T follicular helper cell (primary cell): Measurements from ENCODE around the gene MYH14.
"Not testable (repeated sequence)": the region's sequence is repeated elsewhere in the genome, so short reads cannot be mapped to it uniquely, and the experiment has no call there.

Experiments
- DNase-seq: peaks from one replicate; pipeline ENCODE4 v3.0.0-alpha.2; 2020; ENCODE audit warnings: low read depth

The MYH14 gene

DNA sequence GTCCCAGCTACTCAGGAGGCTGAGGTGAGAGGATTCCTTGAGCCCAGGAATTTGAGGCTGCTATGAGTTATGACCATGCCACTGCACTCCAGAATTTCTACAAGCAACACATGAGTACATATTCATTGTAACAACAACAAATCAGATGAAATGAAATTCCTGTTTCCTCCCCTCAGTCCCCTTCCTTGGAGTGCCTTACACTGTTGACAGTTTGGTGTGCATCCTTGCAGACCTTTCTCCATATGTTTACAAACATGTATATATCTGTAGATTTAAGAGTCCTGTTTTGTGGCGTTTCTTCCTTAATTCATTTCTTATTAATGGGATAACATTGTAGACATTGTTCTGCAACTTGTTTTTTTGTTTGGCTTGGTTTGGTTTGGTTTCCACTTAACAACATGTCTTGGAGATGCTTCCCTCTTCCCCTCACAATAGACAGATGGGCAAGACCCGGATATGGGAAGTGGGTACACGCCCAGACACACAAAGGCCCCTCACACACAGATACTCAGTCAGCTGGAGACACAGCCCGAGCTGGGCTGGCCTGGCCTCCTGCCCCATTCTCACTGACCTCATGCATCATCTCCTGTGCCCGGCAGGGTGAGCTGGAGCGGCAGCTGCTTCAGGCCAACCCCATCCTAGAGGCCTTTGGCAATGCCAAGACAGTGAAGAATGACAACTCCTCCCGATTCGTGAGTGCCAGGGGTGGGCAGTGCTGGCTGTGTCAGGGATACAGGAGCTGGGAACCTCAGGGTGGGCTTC lies 21.7 kb downstream of the MYH14 start:
- no peak for DNase-seq

DNA sequence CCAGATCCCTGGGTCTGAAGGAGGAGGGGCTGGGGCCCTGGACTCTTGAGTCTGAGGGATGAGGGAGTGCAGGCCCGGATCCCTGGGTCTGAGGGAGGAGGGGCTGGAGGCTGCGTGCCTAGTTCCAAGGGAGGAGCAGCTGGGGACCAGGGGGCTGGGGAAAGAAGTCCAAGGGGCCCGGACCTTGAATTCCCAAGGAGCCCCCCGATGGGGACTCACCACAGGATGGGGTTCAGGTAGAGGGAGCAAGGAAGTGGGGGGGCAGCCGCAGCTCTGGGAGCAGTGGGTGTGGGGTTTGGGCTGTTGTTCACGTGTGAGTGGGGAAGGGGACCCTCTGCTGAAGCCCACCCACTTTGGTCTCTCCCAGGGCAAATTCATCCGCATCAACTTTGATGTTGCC lies 23.1 kb downstream of the MYH14 start:
- DNase-seq, result no peak

DNA sequence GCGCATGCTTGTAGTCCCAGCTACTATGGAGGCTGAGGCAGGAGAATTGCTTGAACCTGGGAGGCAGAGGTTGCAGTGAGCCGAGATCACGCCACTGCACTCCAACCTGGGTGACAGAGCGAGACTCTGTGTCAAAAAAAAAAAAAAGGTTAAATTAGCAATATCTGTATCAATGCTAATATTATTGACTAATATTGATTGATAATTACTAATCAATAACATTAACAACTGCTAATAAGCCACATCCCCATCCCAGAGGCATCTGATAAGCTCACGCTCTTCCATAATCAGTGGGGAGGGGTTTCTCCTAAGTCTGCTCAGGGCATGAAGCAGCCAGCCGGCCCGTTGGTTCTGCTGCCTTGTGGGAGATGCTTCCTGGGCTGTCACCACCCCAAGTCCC lies 24.7 kb downstream of the MYH14 start:
- not testable (repeated sequence) for DNase-seq

DNA sequence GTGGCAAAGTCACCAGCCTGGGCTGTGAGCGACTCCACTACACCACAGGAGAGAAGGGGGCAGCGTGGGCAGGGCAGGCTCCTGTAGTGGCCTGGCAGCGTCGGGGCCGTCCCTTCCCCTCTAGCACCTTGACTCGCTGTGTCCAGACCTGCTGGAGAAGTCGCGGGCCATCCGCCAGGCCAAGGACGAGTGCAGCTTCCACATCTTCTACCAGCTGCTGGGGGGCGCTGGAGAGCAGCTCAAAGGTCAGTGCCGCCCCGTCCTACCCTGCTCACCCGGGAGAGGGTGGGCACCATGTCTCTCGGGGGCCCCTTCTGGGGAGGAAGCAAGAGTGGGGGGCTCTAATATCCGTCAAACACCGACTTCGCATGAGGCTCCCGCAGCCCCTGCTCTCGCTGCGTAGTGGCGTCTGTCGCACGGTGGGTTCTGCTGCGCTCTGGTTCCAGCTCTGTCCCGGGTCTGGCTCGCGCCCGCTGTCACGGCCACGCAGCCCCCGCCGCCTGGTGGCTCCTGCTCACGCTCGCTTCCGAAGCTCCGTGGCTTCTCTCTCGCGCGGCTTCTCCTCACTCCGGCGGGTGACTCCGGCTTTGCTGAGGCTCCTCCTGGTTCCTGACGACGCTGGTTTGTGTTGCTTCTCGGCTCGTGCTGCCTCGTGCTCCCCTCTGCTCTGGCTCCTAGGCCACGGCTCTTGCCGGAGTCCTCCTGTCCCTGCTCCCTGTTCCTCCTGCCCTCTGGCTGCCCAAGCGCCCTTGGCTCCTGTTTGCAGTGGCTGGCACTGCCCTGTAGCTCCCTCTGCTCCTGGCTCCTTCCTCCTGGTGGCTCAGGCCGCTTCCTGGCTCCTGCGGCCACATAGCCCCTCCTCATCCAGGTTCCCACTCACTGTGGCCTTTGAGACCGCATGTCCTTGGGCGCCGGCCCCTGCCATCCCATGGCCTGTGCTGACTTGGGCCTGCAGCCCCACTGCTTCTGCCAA lies 27.2 kb downstream of the MYH14 start:
- no peak for DNase-seq

DNA sequence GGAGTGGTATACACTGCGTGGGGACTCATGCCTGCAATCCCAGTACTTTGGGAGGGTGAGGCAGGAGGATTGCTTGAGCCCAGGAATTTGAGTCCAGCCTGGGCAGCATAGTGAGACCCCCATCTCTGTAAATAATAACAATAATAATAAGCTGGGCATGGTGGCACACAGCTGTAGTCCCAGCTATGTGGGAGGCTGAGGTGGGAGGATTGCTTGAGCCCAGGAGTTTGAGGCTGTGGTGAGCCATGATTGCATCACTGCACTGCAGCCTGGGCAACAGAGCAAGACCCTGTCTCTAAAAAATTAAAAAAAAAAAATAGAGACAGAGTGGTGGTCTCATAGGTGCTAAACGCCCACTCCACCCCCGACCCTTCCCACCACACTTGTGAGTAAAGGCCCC lies 28.0 kb downstream of the MYH14 start:
- DNase-seq, result not testable (repeated sequence)

DNA sequence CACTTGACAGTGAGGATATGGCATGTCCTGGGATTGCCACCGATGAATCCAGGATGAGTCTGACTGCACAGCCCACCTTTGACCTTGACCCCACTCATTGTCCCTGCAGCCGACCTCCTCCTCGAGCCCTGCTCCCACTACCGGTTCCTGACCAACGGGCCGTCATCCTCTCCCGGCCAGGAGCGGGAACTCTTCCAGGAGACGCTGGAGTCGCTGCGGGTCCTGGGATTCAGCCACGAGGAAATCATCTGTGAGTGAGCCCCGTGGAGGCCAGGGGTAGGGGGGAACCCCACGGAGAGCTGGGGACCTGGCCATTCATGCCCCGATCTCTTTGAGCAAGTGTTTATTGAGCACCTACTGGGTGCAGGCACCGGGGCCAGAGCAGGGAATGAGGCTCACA lies 28.4 kb downstream of the MYH14 start:
- no peak for DNase-seq

DNA sequence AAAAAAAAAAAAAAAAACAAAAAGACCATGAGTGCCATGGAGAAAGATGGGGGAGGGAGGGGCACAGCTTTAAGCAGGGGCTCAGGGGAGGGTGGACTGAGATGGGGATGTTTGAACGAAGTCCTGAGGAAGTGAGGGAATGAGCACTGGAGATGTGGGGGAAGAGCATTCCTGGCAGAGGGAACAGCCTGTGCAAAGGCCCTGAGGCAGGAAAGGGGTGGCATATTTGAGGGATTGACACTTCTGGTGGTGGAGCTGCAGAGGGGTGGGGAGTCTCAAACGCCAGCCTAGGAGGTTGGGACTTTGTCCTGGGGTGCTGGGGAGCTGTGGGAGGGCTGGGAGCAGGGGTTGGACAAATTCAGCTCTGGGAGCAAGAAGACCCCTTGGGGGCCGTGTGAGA lies 29.2 kb downstream of the MYH14 start:
- DNase-seq, result no peak

DNA sequence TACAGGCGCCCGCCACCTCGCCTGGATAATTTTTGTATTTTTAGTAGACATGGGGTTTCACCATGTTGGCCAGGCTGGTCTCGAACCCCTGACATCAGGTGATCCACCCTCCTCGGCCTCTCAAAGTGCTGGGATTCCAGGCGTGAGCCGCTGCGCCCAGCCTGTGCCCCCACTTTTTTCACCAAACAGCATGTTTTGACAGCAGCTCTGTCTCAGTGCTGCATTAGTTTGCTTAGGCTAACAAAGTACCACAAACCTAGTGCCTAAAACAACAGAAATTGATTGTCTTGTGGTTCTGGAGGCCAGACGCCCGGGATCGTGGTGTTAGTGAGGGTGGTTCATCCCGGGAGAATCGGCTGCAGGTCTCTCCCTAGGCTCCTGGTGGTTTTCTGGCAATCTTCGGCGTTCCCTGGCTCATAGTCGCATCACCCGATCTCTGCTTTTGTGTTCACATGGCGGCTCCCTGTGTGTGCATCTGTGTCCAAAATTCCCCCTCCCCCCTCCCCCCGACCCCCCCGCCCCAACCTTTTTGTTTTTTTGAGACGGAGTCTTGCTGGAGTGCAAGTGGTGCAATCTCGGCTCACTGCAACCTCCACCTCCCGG lies 30.0 kb downstream of the MYH14 start:
- DNase-seq, result no peak

DNA sequence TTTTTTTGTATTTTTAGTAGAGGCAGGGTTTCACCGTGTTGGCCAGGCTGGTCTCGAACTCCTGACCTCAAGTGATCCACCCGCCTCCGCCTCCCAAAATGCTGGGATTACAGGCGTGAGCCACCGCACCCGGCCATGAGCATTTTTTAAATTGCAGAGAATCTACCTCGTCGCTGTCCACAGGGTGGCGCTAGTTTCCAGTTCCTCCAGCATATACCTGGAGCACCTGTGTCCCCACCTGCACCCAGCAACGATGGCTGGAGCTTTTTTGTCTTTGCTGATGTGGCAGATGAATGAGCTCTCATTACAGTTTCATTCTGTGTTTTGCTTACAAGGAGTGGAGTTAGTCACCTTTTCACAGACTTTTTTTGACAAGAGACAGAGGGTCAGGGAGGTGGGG lies 34.1 kb downstream of the MYH14 start:
- DNase-seq, result not testable (repeated sequence)

DNA sequence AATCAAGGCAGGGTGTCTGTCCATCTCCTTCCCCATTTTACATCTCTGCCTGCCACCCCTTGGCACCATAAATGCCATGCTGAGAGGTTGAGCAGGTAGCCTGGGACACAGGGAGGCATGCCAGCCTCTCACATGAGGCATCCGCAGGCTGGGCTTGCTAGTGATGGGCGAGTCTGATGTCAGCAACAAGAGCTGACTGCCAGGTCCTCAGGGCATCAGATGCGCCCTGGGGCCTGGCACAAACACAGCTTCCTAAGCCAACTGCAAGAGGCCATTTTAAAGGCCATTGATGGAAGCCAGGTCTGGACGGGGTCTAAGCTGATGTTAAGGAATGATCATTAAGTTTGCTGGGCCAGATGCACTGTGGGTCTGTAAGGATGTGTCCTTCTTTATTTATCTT lies 34.6 kb downstream of the MYH14 start:
- no peak for DNase-seq

DNA sequence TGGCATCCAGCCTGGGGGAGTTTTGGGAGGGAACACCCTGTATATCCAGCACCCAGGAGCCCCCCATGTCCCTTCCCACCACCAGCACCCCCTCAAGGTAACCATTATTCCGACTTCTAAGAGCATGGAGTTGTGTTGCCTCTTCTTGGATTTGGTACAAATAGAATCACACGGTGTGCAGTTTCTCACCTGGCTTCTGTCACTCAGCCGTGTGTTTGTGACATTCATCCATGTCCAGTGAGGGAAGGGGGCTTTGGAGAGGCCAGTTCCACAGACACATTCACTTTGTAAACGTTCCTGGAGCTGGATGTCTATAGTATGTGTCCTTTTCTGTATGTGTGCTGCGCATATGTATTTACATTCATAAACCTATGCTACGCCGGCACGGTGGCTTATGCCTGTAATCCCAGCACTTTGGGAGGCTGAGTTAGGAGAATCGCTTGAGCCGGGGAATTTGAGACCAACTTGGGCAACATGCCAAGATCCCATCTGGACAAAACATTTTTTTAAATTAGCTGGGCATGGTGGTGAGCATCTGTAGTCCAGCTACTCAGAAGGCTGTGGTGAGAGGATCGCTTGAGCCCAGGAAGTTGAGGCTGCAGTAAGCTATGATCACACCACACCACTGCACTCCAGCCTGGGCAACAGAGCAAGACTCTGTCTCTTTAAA lies 36.6 kb downstream of the MYH14 start:
- DNase-seq, result no peak

DNA sequence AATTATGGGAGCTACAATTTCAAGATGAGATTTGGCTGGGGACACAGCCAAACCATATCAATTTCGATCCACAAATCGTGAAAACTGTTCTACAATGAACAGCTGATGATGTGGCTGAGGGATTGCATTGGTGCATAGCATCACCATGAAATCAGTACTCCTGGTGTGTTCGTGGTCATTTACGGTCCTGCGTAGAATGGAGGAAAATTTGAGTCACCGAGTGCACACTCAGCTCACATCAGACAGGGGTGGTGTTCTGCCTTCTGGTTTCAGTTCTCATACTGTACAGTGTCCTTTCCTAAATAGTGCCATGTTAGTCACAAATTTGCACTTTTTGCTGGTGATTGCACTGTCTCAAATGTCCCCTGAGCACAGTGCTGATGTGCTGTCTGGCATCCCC lies 39.2 kb downstream of the MYH14 start:
- no peak for DNase-seq

DNA sequence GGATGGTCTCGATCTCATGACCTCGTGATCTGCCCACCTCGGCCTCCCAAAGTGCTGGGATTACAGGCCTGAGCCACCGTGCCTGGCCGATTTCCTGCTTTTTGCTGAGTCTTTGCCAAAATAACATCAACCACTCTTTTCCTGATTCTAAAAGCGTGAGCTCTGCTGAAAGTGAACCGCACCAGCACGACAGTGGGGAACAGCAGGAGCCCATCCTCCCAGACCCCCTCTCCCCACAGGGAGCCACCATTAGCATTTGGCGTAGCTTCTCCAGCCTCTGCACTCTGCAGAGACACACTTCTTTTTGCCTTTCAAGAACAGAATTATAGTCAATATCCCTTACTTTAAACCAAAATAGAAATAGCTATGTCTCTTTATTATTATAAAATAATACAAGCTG lies 41.3 kb downstream of the MYH14 start:
- DNase-seq, result no peak

DNA sequence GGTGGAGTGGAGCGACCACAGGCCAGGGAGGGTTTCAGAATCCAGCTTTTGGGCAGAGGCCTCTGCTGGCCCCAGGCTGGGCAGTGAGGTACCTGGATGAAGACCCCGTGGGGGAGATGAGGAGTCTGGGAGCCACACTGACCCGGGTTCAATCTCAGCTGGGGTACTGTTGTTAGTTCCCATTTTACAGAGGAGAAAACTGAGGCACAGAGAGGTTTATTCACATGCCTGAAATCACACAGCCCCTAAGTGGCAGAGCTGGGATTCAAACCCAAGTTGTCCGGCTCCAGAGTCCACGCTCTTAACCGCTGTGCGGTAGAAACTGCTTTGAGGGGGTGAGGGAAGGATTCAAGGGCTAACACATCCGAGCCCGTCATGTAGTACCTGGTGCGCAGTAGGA lies 45.0 kb downstream of the MYH14 start:
- DNase-seq, result no peak

DNA sequence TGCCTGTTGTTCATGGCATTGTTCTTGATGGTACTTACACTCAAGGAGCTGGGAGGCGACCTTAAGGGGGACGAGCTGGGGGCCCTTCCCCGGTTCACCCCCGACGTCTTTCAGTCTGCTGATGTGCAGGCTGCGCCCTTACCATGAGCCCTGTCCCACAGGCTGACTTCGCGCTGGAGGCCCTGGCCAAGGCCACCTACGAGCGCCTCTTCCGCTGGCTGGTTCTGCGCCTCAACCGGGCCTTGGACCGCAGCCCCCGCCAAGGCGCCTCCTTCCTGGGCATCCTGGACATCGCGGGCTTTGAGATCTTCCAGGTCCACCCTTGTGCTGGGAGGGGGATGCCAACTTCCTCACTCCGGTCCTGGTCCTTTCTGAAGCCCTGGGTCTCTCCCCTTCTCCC lies 45.4 kb downstream of the MYH14 start:
- DNase-seq, result no peak

DNA sequence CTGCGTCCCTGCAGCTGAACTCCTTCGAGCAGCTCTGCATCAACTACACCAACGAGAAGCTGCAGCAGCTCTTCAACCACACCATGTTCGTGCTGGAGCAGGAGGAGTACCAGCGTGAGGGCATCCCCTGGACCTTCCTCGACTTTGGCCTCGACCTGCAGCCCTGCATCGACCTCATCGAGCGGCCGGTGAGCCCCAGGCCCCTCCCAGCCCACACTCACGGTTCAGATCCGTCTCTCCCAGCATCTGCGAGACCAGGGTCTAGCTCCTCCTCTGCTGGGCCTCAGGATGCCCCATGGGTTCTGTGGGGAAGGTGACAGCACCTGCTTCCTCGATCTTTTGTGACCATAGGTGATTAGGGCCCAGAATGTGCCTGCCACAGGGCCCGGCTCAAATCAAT lies 46.2 kb downstream of the MYH14 start:
- DNase-seq, result no peak

DNA sequence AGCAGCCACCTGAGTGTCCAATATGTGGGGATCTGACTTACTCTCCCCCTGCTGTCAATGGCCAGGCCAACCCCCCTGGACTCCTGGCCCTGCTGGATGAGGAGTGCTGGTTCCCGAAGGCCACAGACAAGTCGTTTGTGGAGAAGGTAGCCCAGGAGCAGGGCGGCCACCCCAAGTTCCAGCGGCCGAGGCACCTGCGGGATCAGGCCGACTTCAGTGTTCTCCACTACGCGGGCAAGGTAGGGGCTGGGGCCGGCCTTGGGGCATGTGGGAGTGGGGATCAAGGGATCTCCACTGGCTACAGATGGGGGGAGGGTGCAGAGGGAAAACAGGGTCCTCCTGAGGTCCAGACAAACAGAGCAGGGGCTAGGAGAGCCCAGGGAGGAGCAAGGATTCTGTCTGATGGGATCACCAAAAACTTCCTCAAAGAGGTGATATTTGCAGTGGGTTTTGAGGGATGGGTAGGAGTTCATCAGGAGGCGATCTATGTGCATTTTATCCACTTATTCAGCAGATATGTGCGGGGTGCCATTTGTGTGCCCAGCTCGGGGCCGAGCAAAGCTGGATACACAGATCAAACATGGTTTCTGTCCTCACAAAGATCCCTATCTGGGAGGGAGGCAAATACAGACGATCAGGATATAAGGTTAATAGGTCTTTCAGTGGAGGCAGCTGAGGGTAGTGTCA lies 47.2 kb downstream of the MYH14 start:
- DNase-seq, result no peak

DNA sequence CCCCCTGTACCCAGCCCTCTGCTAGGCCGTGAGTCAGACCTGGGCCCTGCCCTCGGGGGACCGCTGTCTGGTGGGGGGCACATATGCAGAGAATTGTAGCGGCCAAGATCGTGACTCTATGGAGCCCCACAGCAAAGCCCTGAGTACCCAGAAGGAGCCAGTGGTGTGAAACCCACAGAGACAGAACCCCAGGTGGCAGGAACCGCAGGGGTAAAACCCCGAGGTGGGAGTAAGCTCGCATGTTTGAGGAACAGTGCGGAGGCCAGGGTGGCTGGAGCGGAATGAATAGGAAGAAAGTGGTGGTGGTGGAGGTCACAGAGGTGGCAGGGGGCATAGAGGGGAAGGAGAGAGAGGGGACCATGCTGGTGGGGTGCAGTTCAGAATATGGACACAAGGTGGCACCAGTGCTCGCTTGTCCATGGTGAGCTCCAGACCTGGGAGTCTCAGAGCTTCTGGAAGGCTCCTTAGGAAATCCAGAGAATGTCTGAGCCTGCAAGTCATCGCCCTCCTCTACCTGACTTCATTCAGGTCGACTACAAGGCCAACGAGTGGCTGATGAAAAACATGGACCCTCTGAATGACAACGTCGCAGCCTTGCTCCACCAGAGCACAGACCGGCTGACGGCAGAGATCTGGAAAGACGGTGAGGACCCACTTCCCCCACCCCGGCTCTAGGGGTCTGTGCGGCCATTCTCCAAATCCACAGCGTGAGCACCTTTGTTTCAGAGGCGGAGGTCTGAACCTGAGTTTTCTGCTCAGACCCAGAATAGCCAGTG lies 48.9 kb downstream of the MYH14 start:
- DNase-seq, result no peak

DNA sequence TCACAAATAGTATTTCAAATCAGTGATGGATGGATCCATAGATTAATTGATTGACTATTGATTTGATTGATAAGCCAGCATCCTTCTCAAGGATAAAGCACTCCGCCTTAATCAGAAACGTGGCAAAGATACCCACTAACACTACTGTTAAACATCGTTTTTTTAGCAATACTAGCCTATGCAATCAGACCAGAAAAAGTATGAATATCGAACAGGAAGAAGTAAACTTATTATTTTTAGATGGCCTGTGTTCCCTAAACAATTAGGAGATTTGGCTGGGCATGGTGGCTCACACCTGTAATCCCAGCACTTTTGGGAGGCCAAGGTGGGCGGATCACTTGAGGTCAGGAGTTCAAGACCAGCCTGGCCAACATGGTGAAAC lies 49.5 kb downstream of the MYH14 start:
- DNase-seq, result no peak

DNA sequence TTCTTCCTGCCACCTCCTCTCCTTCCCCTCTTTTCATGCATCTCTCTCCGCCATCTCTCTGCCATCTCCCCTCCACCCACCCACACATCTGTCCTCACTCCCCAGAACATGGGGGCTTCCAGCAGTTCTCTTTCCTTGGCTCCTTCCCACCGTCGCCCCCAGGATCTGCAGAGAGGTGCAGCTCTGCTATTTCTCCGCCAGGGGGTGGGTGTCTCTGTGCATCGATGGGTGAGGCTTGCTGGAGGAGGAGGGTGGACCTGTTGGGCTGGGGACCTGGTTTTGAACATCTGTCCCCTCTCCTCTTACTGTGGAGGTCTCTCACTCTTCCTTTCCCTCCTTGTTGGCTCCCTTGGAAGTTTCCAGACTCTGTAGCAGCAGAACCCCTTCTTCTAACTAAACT lies 51.7 kb downstream of the MYH14 start:
- DNase-seq, result no peak

DNA sequence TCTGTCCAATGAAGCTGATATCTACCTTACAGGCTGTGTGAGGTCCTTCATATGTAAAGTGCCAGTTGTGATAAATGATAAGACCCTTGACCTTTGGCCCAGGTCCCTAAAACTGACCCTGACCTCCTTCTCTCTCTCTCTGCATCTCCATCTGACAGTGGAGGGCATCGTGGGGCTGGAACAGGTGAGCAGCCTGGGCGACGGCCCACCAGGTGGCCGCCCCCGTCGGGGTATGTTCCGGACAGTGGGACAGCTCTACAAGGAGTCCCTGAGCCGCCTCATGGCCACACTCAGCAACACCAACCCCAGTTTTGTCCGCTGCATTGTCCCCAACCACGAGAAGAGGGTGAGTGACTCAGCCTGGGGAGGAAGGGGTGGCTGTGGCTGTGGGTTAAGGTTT lies 53.7 kb downstream of the MYH14 start:
- DNase-seq, result no peak
